GM19351 (cell line): ENCODE measurements around the gene DMKN.
"Not testable (repeated sequence)": the region's sequence is repeated elsewhere in the genome, so short reads cannot be mapped to it uniquely, and the experiment has no call there.

ENCODE experiments used
- ATAC-seq: cut with Tn5 transposase; IDR thresholded peaks from one replicate; pipeline ENCODE4 v1.9.1; 2021; ENCODE audit warnings: mild to moderate bottlenecking, moderate library complexity; ENCODE audit not compliant: unreplicated experiment

DMKN gene

GRCh38 chr19:35468637-35469036, 44.8 kb downstream of the DMKN start:
- ATAC-seq: peak; percentile 65

GRCh38 chr19:35466259-35466658, 47.2 kb downstream of the DMKN start:
- ATAC-seq: no peak

GRCh38 chr19:35462956-35463355, 50.5 kb downstream of the DMKN start:
- not testable (repeated sequence) for ATAC-seq

- ATAC-seq: peak; percentile 71
Measured at GRCh38 chr19:35462476-35462953, 50.9 kb downstream of the DMKN start.

GRCh38 chr19:35461788-35462187, 51.7 kb downstream of the DMKN start:
- ATAC-seq: not testable (repeated sequence)

GRCh38 chr19:35461060-35461459, 52.4 kb downstream of the DMKN start:
- no peak for ATAC-seq

- no peak for ATAC-seq
Measured at GRCh38 chr19:35460608-35461007, 52.8 kb downstream of the DMKN start.

GRCh38 chr19:35459414-35460082, 53.9 kb downstream of the DMKN start:
- ATAC-seq: no peak

- no peak for ATAC-seq
Measured at GRCh38 chr19:35458731-35459391, 54.6 kb downstream of the DMKN start.

GRCh38 chr19:35458192-35458591, 55.3 kb downstream of the DMKN start:
- ATAC-seq: no peak

- ATAC-seq: no peak
Measured at GRCh38 chr19:35457173-35457572, 56.3 kb downstream of the DMKN start.

GRCh38 chr19:35455616-35456201, 57.7 kb downstream of the DMKN start:
- ATAC-seq: no peak

- no peak for ATAC-seq
Measured at GRCh38 chr19:35454663-35455062, 58.8 kb downstream of the DMKN start.

GRCh38 chr19:35451338-35452096, 61.9 kb downstream of the DMKN start:
- no peak for ATAC-seq

GRCh38 chr19:35449359-35450043, 63.9 kb downstream of the DMKN start:
- no peak for ATAC-seq

- ATAC-seq: no peak
Measured at GRCh38 chr19:35447606-35448469, 65.6 kb downstream of the DMKN start, which contains the start of gene FFAR2. FFAR2 (plus strand) TSS chr19:35448257; CDS start chr19:35449715, 1,458 bp downstream.
